ENCODE measurements around the gene MAGEB4.

GRCh38 chrX:30280428-30280827 lies 38.6 kb downstream of the MAGEB4 start:
- no peak for TF ChIP-seq CTCF (IDR thresholded peaks at IDR 0.05)
- no peak for TF ChIP-seq POLR2A (IDR thresholded peaks at IDR 0.05)
